B cell (primary cell): ENCODE data around the gene NDUFA13. TPM values are rescaled to one million over a fixed set of nuclear protein-coding genes. Genes with fewer than 3 reads are reported as not detected.

Source experiments
- ATAC-seq: fragments of 200-7000 bp; cut with Tn5 transposase; one replicate; pipeline ENCODE4 v1.10.0; 2021; ENCODE audit warnings: low read depth, mild to moderate bottlenecking, moderate number of reproducible peaks, moderate library complexity
- CTCF ChIA-PET: fragments of 350-600 bp; sonication (Branson Sonifier 250); formaldehyde crosslinking; loops from one replicate; lab custom pipeline; 2021; ENCODE audit warnings: antibody characterized with exemption, inconsistent platforms; lab: Charles Lee
- POLR2A ChIA-PET: fragments of 350-600 bp; sonication (Branson Sonifier 250); formaldehyde crosslinking; loops from one replicate; lab custom pipeline; 2021; ENCODE audit warnings: antibody characterized with exemption; lab: Charles Lee
- DNase-seq: peaks from one replicate; pipeline ENCODE4 v3.0.0; 2013
- H2AFZ ChIP-seq: 2 replicates; pipeline ENCODE4 v1.6.1; 2012; ENCODE audit warnings: mild to moderate bottlenecking, low read depth, low read length; ENCODE audit not compliant: insufficient read depth, poor library complexity, severe bottlenecking
- H3K27ac ChIP-seq, 2 donors: 1 replicate in 1 of 2; 2 replicates in 1 of 2; pipeline ENCODE4 v1.5.1; 2012 to 2013; ENCODE audit warnings: low read length in 2 of 2, mild to moderate bottlenecking in 2 of 2, moderate library complexity in 1 of 2
- H3K27me3 ChIP-seq, 4 experiments: fragments of 200-600 bp in 1 of 4; sonication (generic) in 1 of 4; replicated peaks in 1 of 4; 1 replicate in 2 of 4; 2 replicates in 2 of 4; pipeline versions ENCODE4 v1.6.1 to v1.7.0; 2013 to 2016; ENCODE audit warnings: low read length in 3 of 4, mild to moderate bottlenecking in 2 of 4, mixed read lengths in 1 of 4, moderate library complexity in 1 of 4; ENCODE audit not compliant: insufficient read depth in 4 of 4, control insufficient read depth in 3 of 4; ENCODE audit errors: control extremely low read depth in 1 of 4
- H3K36me3 ChIP-seq, 2 experiments: replicated peaks in 1 of 2; 1 replicate in 1 of 2; 2 replicates in 1 of 2; pipeline versions ENCODE4 v1.6.1 to v1.7.1; 2013; ENCODE audit warnings: low read length in 1 of 2; ENCODE audit not compliant: insufficient read depth in 2 of 2, control insufficient read depth in 1 of 2; ENCODE audit errors: control extremely low read depth in 1 of 2, extremely low read depth in 1 of 2
- H3K4me1 ChIP-seq, 2 donors: fragments of 200-600 bp in 1 of 2; sonication (generic) in 1 of 2; 1 replicate in 1 of 2; 2 replicates in 1 of 2; pipeline versions ENCODE4 v1.5.1 to v1.6.1; 2013 to 2017; ENCODE audit warnings: low read length in 2 of 2; ENCODE audit not compliant: control insufficient read depth in 2 of 2, insufficient read depth in 2 of 2
- H3K4me2 ChIP-seq: replicated peaks from 2 replicates; pipeline ENCODE3; 2012; ENCODE audit warnings: mild to moderate bottlenecking, low read depth, low read length; ENCODE audit not compliant: poor library complexity, severe bottlenecking
- H3K4me3 ChIP-seq, 5 experiments: fragments of 200-600 bp in 1 of 5; sonication (generic) in 1 of 5; 1 replicate in 3 of 5; 2 replicates in 2 of 5; pipeline versions ENCODE4 v1.5.1 to v1.7.0; 2011 to 2016; ENCODE audit warnings: low read length in 4 of 5, mild to moderate bottlenecking in 4 of 5, low read depth in 2 of 5, control low read depth in 1 of 5, moderate library complexity in 1 of 5; ENCODE audit not compliant: insufficient read depth in 1 of 5; ENCODE audit errors: control extremely low read depth in 1 of 5, extremely low read depth in 1 of 5
- H3K79me2 ChIP-seq: fragments of 200-600 bp; sonication (generic); one replicate; pipeline ENCODE4 v1.6.0; 2016; ENCODE audit warnings: low read length; ENCODE audit not compliant: control insufficient read depth, insufficient read depth
- H3K9ac ChIP-seq: fragments of 200-600 bp; sonication (generic); 2 replicates; pipeline ENCODE4 v1.6.1; 2017; ENCODE audit warnings: mild to moderate bottlenecking, low read length, moderate library complexity
- H3K9me3 ChIP-seq, 3 donors: one replicate each; pipeline versions ENCODE4 v1.6.1 to v1.7.1; 2013; ENCODE audit warnings: low read length in 2 of 3; ENCODE audit not compliant: control insufficient read depth in 2 of 3, insufficient read depth in 1 of 3; ENCODE audit errors: control extremely low read depth in 1 of 3
- H4K20me1 ChIP-seq: 2 replicates; pipeline ENCODE4 v1.6.0; 2012; ENCODE audit warnings: mild to moderate bottlenecking, low read length; ENCODE audit not compliant: insufficient read depth, control insufficient read depth, poor library complexity, severe bottlenecking
- H3K27ac Mint-ChIP-seq: one replicate; pipeline ENCODE4 v1.8.0; 2021; ENCODE audit warnings: mixed read lengths
- H3K27me3 Mint-ChIP-seq: one replicate; pipeline ENCODE4 v1.8.0; 2021; ENCODE audit warnings: mixed read lengths
- H3K4me1 Mint-ChIP-seq: one replicate; pipeline ENCODE4 v1.8.0; 2021; ENCODE audit warnings: mixed read lengths
- H3K4me3 Mint-ChIP-seq: one replicate; pipeline ENCODE4 v1.8.0; 2021; ENCODE audit warnings: mixed read lengths
- H3K9me3 Mint-ChIP-seq: one replicate; pipeline ENCODE4 v1.8.0; 2022; ENCODE audit warnings: mixed read lengths; ENCODE audit not compliant: insufficient read depth
- EZH2 ChIP-seq: IDR thresholded peaks from 2 replicates; pipeline ENCODE4 v1.6.1; 2012; ENCODE audit warnings: borderline replicate concordance, low read depth, mild to moderate bottlenecking, moderate library complexity, low read length; ENCODE audit not compliant: insufficient read depth, poor library complexity, severe bottlenecking
- WGBS: methylation state at CpG from one replicate; pipeline ENCODE4 v1.1.5; 2013; ENCODE audit warnings: missing lambda C conversion rate; ENCODE audit not compliant: insufficient coverage; 5-methylcytosine and 5-hydroxymethylcytosine counted together
- intact Hi-C: fragments of 100-400 bp; cut with micrococcal nuclease; formaldehyde crosslinking; loops from one replicate; pipeline ENCODE4 v1.10.0; 2022
- polyA plus RNA-seq: library from polyadenylated mRNA; depleted of rRNA; stranded (reverse); fragments of >200 nt; gene quantifications from 2 replicates; pipeline ENCODE4 v1.2.3, GENCODE V29; 2012
- total RNA-seq, 2 donors: library from RNA; stranded (reverse); fragments of 120-200 nt in 1 of 2; gene quantifications; 1 replicate in 1 of 2; 2 replicates in 1 of 2; pipeline versions ENCODE4 v1.2.3 to v1.2.4, GENCODE V29; 2013 to 2022
- TF ChIP-seq, protein P1 (sequence below): fragments of 200-600 bp; IDR thresholded peaks from one replicate; pipeline ENCODE4 v1.8.0; 2022; ENCODE audit warnings: antibody characterized with exemption, mild to moderate bottlenecking

Gene NDUFA13
- total and polyA plus RNA-seq, 2 donors (not counting 1 experiment from before 2014, with no cell fraction given): 188 to 195 TPM

GRCh38 chr19:19537075-19538048, 21.3 kb downstream of the NDUFA13 start:
- Histone ChIP-seq H3K4me2 (peak overlapping the region; percentile 72), H3K9ac (no peak overlapping the region), H2AFZ (no peak overlapping the region), H3K36me3 (no peaks in the 10 kb centered on the region), H3K4me3 (peak overlapping the region in 1 of 5 experiments; percentile 41), H3K79me2 (no peaks in the 10 kb centered on the region), H4K20me1 (no peaks in the 10 kb centered on the region), H3K27ac (no peak overlapping the region), H3K27me3 (peaks cover 0 to 45% (median 21%) of the 10 kb centered on the region in 4 experiments), H3K4me1 (peaks cover 39 to 41% of the 10 kb centered on the region in 2 donors), H3K9me3 (peaks cover 0 to 37% (median 0%) of the 10 kb centered on the region in 3 donors)
- peaks cover 25% of the 10 kb centered on the region for H3K4me1 Mint-ChIP-seq
- peak overlapping the region; percentile 56 for H3K4me3 Mint-ChIP-seq
- H3K27me3 Mint-ChIP-seq: peaks cover 19% of the 10 kb centered on the region
- no peak for TF ChIP-seq EZH2
- TF ChIP-seq, protein P1, sequence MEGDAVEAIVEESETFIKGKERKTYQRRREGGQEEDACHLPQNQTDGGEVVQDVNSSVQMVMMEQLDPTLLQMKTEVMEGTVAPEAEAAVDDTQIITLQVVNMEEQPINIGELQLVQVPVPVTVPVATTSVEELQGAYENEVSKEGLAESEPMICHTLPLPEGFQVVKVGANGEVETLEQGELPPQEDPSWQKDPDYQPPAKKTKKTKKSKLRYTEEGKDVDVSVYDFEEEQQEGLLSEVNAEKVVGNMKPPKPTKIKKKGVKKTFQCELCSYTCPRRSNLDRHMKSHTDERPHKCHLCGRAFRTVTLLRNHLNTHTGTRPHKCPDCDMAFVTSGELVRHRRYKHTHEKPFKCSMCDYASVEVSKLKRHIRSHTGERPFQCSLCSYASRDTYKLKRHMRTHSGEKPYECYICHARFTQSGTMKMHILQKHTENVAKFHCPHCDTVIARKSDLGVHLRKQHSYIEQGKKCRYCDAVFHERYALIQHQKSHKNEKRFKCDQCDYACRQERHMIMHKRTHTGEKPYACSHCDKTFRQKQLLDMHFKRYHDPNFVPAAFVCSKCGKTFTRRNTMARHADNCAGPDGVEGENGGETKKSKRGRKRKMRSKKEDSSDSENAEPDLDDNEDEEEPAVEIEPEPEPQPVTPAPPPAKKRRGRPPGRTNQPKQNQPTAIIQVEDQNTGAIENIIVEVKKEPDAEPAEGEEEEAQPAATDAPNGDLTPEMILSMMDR: no peak
- H3K27ac Mint-ChIP-seq: no peak overlapping the region
- no peaks in the 10 kb centered on the region for H3K9me3 Mint-ChIP-seq
- no peak for ATAC-seq
- DNase-seq: no peak
- ChIA-PET CTCF (no interaction called here), POLR2A (interaction anchor here (0.6 kb wide), 1 partner anchor 101 kb away, joined by 5 read pairs; no protein-coding TSS in a partner anchor)
- intact Hi-C loops: no loop called here
- 52% methylated on average over 58 of the region's 59 CpGs for WGBS
